HG03196 (cell line): ENCODE measurements around the gene ZNF311.
A peak's percentile ranks its signal among the peaks of the same experiment; 100 is the strongest.

Experiments
- ATAC-seq: cut with Tn5 transposase; IDR thresholded peaks from one replicate; pipeline ENCODE4 v1.9.1; 2021; ENCODE audit not compliant: unreplicated experiment

ZNF311 gene

DNA sequence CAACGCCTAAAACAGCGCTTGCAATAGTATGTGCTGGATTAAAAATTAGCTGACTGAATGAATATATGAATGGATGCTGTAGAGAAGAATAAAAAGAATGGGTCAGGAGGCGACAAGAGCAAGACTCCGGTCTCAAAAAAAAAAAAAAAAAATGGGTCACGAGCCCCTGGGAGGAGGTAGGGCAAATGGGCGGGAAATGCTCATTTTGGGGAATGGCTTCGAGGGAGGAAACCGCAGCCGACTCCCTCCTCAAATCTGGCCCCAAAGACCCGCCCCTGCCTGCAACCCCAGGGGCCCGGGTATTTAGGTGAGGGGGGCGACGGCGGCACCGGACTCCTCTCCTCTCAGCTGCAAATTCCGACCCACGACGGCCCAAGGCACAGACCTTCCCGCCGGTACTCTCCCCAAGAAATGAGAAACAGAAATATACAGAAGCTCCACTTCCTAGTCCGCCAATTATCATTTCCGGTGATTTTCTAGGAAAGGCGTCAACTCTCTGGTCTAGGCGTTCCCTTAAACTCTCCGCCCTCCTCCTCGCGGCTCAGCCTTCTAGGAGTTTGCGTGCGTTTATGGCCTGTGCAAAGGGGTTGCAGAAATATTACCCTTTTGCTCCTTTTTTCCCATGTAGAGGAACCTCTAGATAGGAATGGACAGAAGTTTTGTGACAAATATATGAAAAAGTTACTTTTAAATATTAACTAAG, at the start of gene ZNF311:
ZNF311 (minus strand) TSS at position 133 of the 703 bp plus-strand sequence. CDS start 1,361 bp downstream, outside the sequence.
- no peak for ATAC-seq

GRCh38 chr6:29051680-29052079, 46.6 kb upstream of the ZNF311 start:
- no peak for ATAC-seq

DNA sequence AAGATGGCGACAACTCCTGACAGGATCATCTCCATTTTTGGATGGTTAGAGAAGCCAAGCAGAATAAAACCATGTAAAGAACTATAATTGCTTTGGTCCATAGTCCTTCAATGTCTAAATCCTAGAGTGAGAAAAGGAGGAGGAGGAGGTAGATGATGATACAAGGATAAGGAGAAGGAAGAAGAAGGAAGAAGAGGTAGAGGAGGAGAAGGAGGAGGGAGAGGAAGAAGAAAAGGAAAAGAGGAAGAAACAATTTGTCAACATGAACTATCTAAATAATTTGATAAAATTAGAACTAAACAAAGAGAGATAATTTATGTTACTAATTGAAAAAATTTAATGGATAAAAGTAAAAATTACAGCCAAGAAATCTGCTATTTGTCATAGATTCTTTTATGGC, 40.0 kb upstream of the ZNF311 start, which contains the start of gene OR2W1:
OR2W1 (minus strand) TSS at position 101 of the 400 bp plus-strand sequence; CDS start at position 101, 0 bp downstream.
- no peak for ATAC-seq

DNA sequence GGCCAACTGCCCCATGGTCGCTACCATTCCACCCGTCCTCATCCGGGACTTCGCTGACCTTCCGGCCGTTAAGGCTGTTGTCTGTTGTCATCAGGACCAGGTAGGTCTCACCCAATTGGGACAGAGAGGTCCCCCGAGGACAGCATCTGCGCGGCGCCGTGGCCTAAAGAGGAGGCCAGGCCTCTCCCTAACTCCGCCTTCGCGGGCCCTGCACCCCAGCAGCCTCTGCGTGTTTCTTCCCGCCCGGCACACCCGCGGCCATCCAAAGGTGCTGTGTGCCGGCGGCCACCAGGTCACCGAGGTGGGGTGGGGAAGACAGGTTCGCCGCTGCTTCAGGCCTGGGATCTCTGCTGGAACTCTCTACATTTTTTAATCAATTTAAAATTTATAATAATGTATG, 30.8 kb upstream of the ZNF311 start:
- ATAC-seq, result no peak

- no peak for ATAC-seq
These were observed 23.7 kb upstream of the ZNF311 start for GRCh38 chr6:29028821-29029220.

GRCh38 chr6:29025927-29026585, 20.9 kb upstream of the ZNF311 start:
- no peak for ATAC-seq

- ATAC-seq, result no peak
These were observed 16.3 kb upstream of the ZNF311 start for GRCh38 chr6:29021434-29021833.

GRCh38 chr6:29019629-29020028, 14.5 kb upstream of the ZNF311 start:
- ATAC-seq, result no peak

DNA sequence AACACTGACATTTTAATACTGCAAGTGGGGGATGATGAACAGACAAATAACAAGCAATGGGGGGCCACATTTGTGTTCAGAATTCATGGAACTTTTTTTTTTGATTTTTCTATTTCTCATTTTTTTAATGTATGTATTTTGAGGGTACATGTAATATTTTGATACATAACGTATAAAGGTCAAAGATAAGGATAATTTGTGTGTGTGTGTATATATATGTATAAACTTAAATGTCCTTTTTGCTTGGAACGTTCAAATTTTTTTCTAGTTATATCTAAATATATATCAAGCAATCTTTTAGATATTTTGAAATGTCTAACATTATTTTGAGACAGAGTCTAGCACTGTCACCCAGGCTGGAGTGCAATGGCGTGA, 12.3 kb upstream of the ZNF311 start:
- ATAC-seq, result no peak

- peak; percentile 79 for ATAC-seq
These were observed 11.7 kb upstream of the ZNF311 start for GRCh38 chr6:29016559-29017427.

DNA sequence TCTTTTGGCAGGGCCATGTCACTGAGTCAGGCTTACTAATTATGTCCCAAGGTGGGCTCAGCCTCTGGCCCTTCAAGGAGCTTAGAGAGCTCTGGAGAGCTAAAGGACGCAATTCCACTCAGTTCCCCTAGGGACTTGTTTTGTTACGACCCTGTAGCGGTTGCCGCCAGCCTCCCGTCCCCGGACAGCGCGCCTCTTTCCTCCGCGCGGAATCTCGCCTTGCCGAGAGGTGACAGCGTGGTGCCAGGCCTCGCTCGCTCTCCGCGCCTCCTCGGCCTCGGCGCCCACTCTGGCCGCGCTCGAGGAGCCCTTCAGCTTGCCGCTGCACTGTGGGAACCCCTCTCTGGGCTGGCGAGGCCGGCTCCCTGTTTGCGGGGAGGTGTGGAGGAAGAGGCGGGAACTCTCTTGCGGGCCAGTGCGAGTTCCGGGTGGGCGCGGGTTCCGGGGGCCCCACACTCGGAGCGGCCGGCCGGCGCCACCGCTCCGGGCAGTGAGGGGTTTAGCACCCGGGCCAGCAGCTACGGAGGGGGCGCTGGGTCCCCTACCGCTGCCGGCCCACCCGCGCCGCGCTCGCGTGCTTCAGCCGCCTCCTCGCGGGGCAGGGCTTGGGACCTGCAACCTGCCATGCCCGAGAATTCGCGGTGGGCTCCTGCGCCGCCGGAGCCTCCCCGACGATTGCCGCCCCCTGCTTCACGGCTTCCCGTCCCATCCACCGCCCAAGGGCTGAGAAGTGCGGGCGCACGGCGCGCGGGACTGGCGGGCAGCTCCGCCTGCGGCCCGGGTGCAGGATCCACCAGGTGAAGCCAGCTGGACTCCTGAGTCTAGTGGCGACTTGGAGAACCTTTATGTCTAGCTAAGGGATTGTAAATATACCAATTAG, 9.9 kb upstream of the ZNF311 start:
- no peak for ATAC-seq

DNA sequence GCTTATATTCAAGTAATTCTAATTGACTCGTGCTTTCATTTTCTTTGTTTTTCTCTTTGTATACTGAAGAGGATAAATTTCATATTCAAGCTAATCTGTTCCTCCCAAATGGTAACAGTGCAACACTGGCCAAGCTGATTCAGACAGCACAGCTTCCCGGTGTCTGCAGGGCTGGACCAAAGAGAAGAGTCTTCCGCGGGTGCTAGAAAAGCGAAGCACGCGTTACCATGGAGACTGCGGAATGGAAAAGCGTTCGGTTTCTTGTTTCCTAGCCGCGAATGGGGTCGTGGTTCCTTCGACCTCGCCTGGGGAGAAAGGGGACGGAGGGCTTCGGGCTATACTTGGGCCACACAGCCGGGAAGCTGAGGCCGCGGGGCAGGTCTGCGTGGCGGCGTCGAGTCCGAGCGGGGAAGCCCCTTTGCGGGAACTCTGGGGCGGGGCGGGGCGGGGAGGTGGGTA, 6.2 kb upstream of the ZNF311 start:
- ATAC-seq, result no peak

DNA sequence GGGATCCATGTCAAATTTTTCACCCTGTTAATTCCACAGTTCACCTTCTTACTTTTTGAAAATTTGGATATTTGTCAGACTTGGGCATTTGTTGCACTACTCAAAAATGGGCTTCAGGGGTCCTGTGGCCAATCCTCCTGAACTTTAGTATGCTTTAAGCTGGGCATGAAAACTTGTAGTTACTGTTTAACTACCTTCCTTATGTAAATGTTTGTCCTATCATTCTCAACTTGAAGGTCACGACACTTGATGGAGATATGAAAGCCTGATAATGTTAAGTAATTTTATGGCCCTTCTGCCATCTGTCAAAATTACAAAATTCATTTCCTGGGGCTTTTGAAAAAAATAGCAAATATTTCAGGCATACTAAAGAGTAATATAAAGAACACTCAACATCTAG, 4.2 kb upstream of the ZNF311 start:
- ATAC-seq, result no peak

- no peak for ATAC-seq
These were observed 3.0 kb upstream of the ZNF311 start for GRCh38 chr6:29008089-29008488.

GRCh38 chr6:28996844-28997510, 8.1 kb downstream of the ZNF311 start:
- no peak for ATAC-seq

DNA sequence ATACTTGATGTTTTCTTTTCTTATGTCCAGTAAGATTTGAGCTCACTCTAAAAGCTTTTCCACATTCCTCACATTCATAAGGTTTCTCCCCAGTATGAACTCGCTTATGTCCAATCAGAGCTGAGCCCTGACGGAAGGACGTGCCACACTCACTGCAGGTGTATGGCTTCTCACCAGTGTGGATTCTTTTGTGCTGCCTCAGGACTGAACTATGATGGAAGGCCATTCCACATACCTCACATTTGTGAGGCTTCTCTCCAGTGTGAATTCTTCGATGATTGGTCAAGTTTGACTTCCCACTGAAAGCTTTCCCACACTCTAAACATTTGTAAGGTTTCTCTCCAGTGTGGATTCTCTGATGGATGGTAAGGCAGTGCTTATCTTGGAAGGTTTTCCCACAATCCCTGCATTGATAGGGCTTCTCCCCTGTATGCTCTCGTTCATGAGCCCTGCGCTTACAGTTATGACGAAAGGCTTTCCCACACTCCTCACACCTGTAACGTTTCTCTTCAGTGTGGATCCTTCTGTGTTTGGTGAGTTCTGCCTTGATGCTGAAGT, 9.9 kb downstream of the ZNF311 start:
- ATAC-seq, result no peak

DNA sequence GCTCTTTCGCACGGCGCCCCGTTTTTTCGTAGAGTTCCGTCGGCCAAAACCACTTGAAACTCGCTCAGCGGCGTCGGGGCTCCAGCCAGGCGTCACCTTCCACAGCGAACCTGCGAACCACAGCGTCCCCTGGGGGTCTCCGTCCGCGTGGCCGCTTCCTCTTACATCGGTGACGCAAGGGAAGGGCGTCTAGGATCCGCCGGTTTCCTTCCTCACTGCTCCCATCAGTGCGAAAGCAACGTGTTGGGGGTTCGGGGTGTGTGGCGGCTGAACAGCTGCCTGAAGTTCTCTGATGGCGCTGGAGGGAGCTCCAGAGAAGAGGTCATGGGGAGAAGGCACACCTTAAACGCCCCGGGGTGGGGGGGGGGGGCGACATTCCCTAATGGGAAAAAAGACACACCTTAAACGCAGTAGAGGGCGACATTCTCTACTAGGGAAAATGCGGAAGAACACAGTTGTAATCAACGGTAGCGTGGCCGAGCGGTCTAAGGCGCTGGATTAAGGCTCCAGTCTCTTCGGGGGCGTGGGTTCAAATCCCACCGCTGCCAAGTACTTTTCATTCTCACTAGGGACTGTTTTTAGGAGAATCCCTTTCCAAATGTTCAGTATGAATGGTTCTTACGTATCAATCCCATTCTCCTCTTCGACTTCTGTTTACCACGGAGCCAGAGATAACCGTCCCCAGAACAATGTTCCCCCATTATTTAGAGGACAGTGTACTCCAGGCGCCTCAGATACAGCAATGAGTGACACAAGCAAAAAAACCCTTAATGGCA, 16.4 kb downstream of the ZNF311 start:
- ATAC-seq, result no peak

GRCh38 chr6:28985462-28986164, 19.5 kb downstream of the ZNF311 start:
- ATAC-seq, result no peak
